ENCODE measurements around the gene CFAP100. TPM values are rescaled to one million over a fixed set of nuclear protein-coding genes. Genes with fewer than 3 reads are reported as not detected.

CFAP100 gene
- total RNA-seq, 1 experiment from 2014 or later = not detected

GRCh38 chr3:126412841-126413692, 18.4 kb downstream of the CFAP100 start:
- intact Hi-C loops (cut with micrococcal nuclease) = no loop called here
- H3F3A ChIP-seq (ENCODE audit: low read length, unreplicated experiment) = no peaks in the 10 kb centered on the region
- ATAC-seq (no peak), DNase-seq (no peak)
- H4K20me1 ChIP-seq (ENCODE audit: low read length) = no peaks in the 10 kb centered on the region
- H3K9me3 ChIP-seq (ENCODE audit: low read length) = no peaks in the 10 kb centered on the region
- H3K36me3 ChIP-seq (ENCODE audit: low read depth, low read length) = no peaks in the 10 kb centered on the region
- no TSS peak for BruUV-seq (replicated peaks)
- no peak overlapping the region for H3K4me3 ChIP-seq (ENCODE audit: low read length)
- peaks cover 17% of the 10 kb centered on the region; the same call in 1 of the 2 replicates for H3K27me3 ChIP-seq (ENCODE audit: low read length)
- CTCF ChIA-PET = no interaction called here
- TF ChIP-seq CTCF (conservative IDR thresholded peaks at IDR 0.05; ENCODE audit: low read depth, low read length) (no peak), EZH2phosphoT487 (IDR thresholded peaks at IDR 0.05; ENCODE audit: borderline replicate concordance, low read length) (no peak), EZH2 (IDR thresholded peaks at IDR 0.05; ENCODE audit: low read length, unreplicated experiment) (no peak)
- H2AFZ ChIP-seq (ENCODE audit: low read length) = no peak overlapping the region
- no peak overlapping the region for H3K27ac ChIP-seq (ENCODE audit: low read length)
- no peaks in the 10 kb centered on the region for H3K4me1 ChIP-seq (ENCODE audit: insufficient read depth, low read length)
- H3K9me2 ChIP-seq (replicated peaks; ENCODE audit: low read length) = no peaks in the 10 kb centered on the region
- H3K9ac ChIP-seq (ENCODE audit: low read length) = no peak overlapping the region
- H3K4me2 ChIP-seq (ENCODE audit: low read length) = no peak overlapping the region
- POLR2A ChIA-PET (ENCODE audit: unreplicated experiment) = no interaction called here
- no peaks in the 10 kb centered on the region for H3K79me2 ChIP-seq (ENCODE audit: low read length)

- intact Hi-C loops (cut with micrococcal nuclease) = no loop called here
- no peaks in the 10 kb centered on the region for H3F3A ChIP-seq (ENCODE audit: low read length, unreplicated experiment)
- TF ChIP-seq EZH2 (IDR thresholded peaks at IDR 0.05; ENCODE audit: low read length, unreplicated experiment) (no peak), CTCF (conservative IDR thresholded peaks at IDR 0.05; ENCODE audit: low read depth, low read length) (no peak), EZH2phosphoT487 (IDR thresholded peaks at IDR 0.05; ENCODE audit: borderline replicate concordance, low read length) (no peak)
- no peak overlapping the region for H3K27ac ChIP-seq (ENCODE audit: low read length)
- no TSS peak for BruUV-seq (replicated peaks)
- no peaks in the 10 kb centered on the region for H3K9me2 ChIP-seq (replicated peaks; ENCODE audit: low read length)
- POLR2A ChIA-PET (ENCODE audit: unreplicated experiment) = no interaction called here
- no peak overlapping the region for H3K4me2 ChIP-seq (ENCODE audit: low read length)
- CTCF ChIA-PET = no interaction called here
- no peaks in the 10 kb centered on the region for H4K20me1 ChIP-seq (ENCODE audit: low read length)
- no peak overlapping the region for H3K9ac ChIP-seq (ENCODE audit: low read length)
- no peak for DNase-seq
- ATAC-seq = no peak
- peaks cover 17% of the 10 kb centered on the region; the same call in 1 of the 2 replicates for H3K27me3 ChIP-seq (ENCODE audit: low read length)
- H3K4me1 ChIP-seq (ENCODE audit: insufficient read depth, low read length) = no peaks in the 10 kb centered on the region
- H3K79me2 ChIP-seq (ENCODE audit: low read length) = no peaks in the 10 kb centered on the region
- no peaks in the 10 kb centered on the region for H3K36me3 ChIP-seq (ENCODE audit: low read depth, low read length)
- no peak overlapping the region for H2AFZ ChIP-seq (ENCODE audit: low read length)
- H3K4me3 ChIP-seq (ENCODE audit: low read length) = no peak overlapping the region
- H3K9me3 ChIP-seq (ENCODE audit: low read length) = no peaks in the 10 kb centered on the region
These were observed 19.0 kb downstream of the CFAP100 start for GRCh38 chr3:126413693-126414080.

- ATAC-seq (no peak), DNase-seq (no peak)
- Histone ChIP-seq H3K9ac (ENCODE audit: low read length) (no peak overlapping the region), H3K4me2 (ENCODE audit: low read length) (no peak overlapping the region), H3K4me1 (ENCODE audit: insufficient read depth, low read length) (no peaks in the 10 kb centered on the region), H3K27ac (ENCODE audit: low read length) (no peak overlapping the region), H3K79me2 (ENCODE audit: low read length) (no peaks in the 10 kb centered on the region), H3K27me3 (ENCODE audit: low read length) (peaks cover 17% of the 10 kb centered on the region; the same call in 1 of the 2 replicates), H2AFZ (ENCODE audit: low read length) (no peak overlapping the region), H4K20me1 (ENCODE audit: low read length) (no peaks in the 10 kb centered on the region), H3K9me2 (replicated peaks; ENCODE audit: low read length) (no peaks in the 10 kb centered on the region), H3K9me3 (ENCODE audit: low read length) (no peaks in the 10 kb centered on the region), H3K36me3 (ENCODE audit: low read depth, low read length) (no peaks in the 10 kb centered on the region), H3F3A (ENCODE audit: low read length, unreplicated experiment) (no peaks in the 10 kb centered on the region), H3K4me3 (ENCODE audit: low read length) (no peak overlapping the region)
- CTCF ChIA-PET = no interaction called here
- intact Hi-C loops (cut with micrococcal nuclease) = no loop called here
- BruUV-seq (replicated peaks) = no TSS peak
- TF ChIP-seq CTCF (conservative IDR thresholded peaks at IDR 0.05; ENCODE audit: low read depth, low read length) = no peak
- no peak for TF ChIP-seq EZH2phosphoT487 (IDR thresholded peaks at IDR 0.05; ENCODE audit: borderline replicate concordance, low read length)
- no peak for TF ChIP-seq EZH2 (IDR thresholded peaks at IDR 0.05; ENCODE audit: low read length, unreplicated experiment)
- POLR2A ChIA-PET (ENCODE audit: unreplicated experiment) = no interaction called here
These were observed 19.7 kb downstream of the CFAP100 start for GRCh38 chr3:126414406-126414805.

Measured in PC-3 (cell line).